ENCODE results near the gene CCDC142.
"Not testable (repeated sequence)": the region's sequence is repeated elsewhere in the genome, so short reads cannot be mapped to it uniquely, and the experiment has no call there.

The CCDC142 gene

GRCh38 chr2:74486141-74486540 lies 3.3 kb upstream of the CCDC142 start:
- no peaks in the 10 kb centered on the region for H3K27me3 ChIP-seq (replicated peaks; ENCODE audit: insufficient read depth, low read length)
- H3K36me3 ChIP-seq (replicated peaks; ENCODE audit: insufficient read depth, low read length), result no peaks in the 10 kb centered on the region
- peaks cover 4% of the 10 kb centered on the region; the same call in 1 of the 2 replicates for H3F3A ChIP-seq (ENCODE audit: insufficient read depth, low read length)
- DNase-seq, result no peak
- H3K79me2 ChIP-seq (ENCODE audit: low read length), result peaks cover 26% of the 10 kb centered on the region
- H3K4me1 ChIP-seq (ENCODE audit: low read length), result peaks cover 4% of the 10 kb centered on the region; the same call in 1 of the 2 replicates
- H3K4me2 ChIP-seq (ENCODE audit: low read depth, low read length), result no peak overlapping the region
- no peak overlapping the region for H3K27ac ChIP-seq (ENCODE audit: low read length)
- no peaks in the 10 kb centered on the region for H3K9me2 ChIP-seq (replicated peaks; ENCODE audit: insufficient read depth, low read length)
- H3K9ac ChIP-seq (ENCODE audit: low read length), result no peak overlapping the region
- no peak overlapping the region for H3K4me3 ChIP-seq (ENCODE audit: low read length)
- TF ChIP-seq CTCF (IDR thresholded peaks at IDR 0.05; ENCODE audit: low read length), result no peak
- no peak for TF ChIP-seq EZH2 (optimal IDR thresholded peaks at IDR 0.05; ENCODE audit: low read depth, low read length)
- no peak for TF ChIP-seq EZH2phosphoT487 (IDR thresholded peaks at IDR 0.05; ENCODE audit: low read length)
- no peaks in the 10 kb centered on the region for H3K9me3 ChIP-seq (replicated peaks; ENCODE audit: insufficient read depth, low read length)
- no peaks in the 10 kb centered on the region for H4K20me1 ChIP-seq (ENCODE audit: insufficient read depth, low read length)
- no peak overlapping the region for H2AFZ ChIP-seq (ENCODE audit: low read length)

- not testable (repeated sequence) for H3K36me3 ChIP-seq (replicated peaks; ENCODE audit: insufficient read depth, low read length); H3K9me2 ChIP-seq (replicated peaks; ENCODE audit: insufficient read depth, low read length); H4K20me1 ChIP-seq (ENCODE audit: insufficient read depth, low read length); H3K27ac ChIP-seq (ENCODE audit: low read length); H3K27me3 ChIP-seq (replicated peaks; ENCODE audit: insufficient read depth, low read length); H3F3A ChIP-seq (ENCODE audit: insufficient read depth, low read length); H3K9me3 ChIP-seq (replicated peaks; ENCODE audit: insufficient read depth, low read length); DNase-seq; H3K4me1 ChIP-seq (ENCODE audit: low read length)
- peak overlapping the region; percentile 98 for H3K4me2 ChIP-seq (ENCODE audit: low read depth, low read length)
- H3K4me3 ChIP-seq (ENCODE audit: low read length), result peak overlapping the region; percentile 99
- peak overlapping the region; percentile 92 for H3K9ac ChIP-seq (ENCODE audit: low read length)
- peaks cover 33% of the 10 kb centered on the region for H3K79me2 ChIP-seq (ENCODE audit: low read length)
- H2AFZ ChIP-seq (ENCODE audit: low read length), result peak overlapping the region; percentile 99
Measured at GRCh38 chr2:74483675-74484164, 922 bp upstream of the CCDC142 start.

- Histone ChIP-seq H3K27me3 (replicated peaks; ENCODE audit: insufficient read depth, low read length) (no peaks in the 10 kb centered on the region), H3K9me3 (replicated peaks; ENCODE audit: insufficient read depth, low read length) (no peaks in the 10 kb centered on the region), H3K4me2 (ENCODE audit: low read depth, low read length) (peak overlapping the region; percentile 98), H3K4me3 (ENCODE audit: low read length) (peak overlapping the region; percentile 99), H3K9ac (ENCODE audit: low read length) (peak overlapping the region; percentile 92), H4K20me1 (ENCODE audit: insufficient read depth, low read length) (no peaks in the 10 kb centered on the region), H3K79me2 (ENCODE audit: low read length) (peaks cover 33% of the 10 kb centered on the region), H2AFZ (ENCODE audit: low read length) (peak overlapping the region; percentile 99), H3K36me3 (replicated peaks; ENCODE audit: insufficient read depth, low read length) (no peaks in the 10 kb centered on the region), H3K4me1 (ENCODE audit: low read length) (peaks cover 8% of the 10 kb centered on the region), H3F3A (ENCODE audit: insufficient read depth, low read length) (peaks cover 4% of the 10 kb centered on the region; the same call in 1 of the 2 replicates), H3K27ac (ENCODE audit: low read length) (peak overlapping the region; percentile 77; the same call in 1 of the 2 replicates), H3K9me2 (replicated peaks; ENCODE audit: insufficient read depth, low read length) (no peaks in the 10 kb centered on the region)
- TF ChIP-seq EZH2 (optimal IDR thresholded peaks at IDR 0.05; ENCODE audit: low read depth, low read length), result no peak
- TF ChIP-seq CTCF (IDR thresholded peaks at IDR 0.05; ENCODE audit: low read length), result no peak
- TF ChIP-seq EZH2phosphoT487 (IDR thresholded peaks at IDR 0.05; ENCODE audit: low read length), result no peak
- DNase-seq, result peak; percentile 57
Measured at GRCh38 chr2:74481961-74482800, 617 bp downstream of the CCDC142 start.

- DNase-seq, result no peak
- Histone ChIP-seq H3K27me3 (replicated peaks; ENCODE audit: insufficient read depth, low read length) (no peaks in the 10 kb centered on the region), H3K79me2 (ENCODE audit: low read length) (peaks cover 33% of the 10 kb centered on the region), H3K9ac (ENCODE audit: low read length) (peak overlapping the region; percentile 92), H3K36me3 (replicated peaks; ENCODE audit: insufficient read depth, low read length) (no peaks in the 10 kb centered on the region), H3K9me2 (replicated peaks; ENCODE audit: insufficient read depth, low read length) (no peaks in the 10 kb centered on the region), H3K4me2 (ENCODE audit: low read depth, low read length) (peak overlapping the region; percentile 98), H3K9me3 (replicated peaks; ENCODE audit: insufficient read depth, low read length) (no peaks in the 10 kb centered on the region), H2AFZ (ENCODE audit: low read length) (no peak overlapping the region), H4K20me1 (ENCODE audit: insufficient read depth, low read length) (no peaks in the 10 kb centered on the region), H3K27ac (ENCODE audit: low read length) (no peak overlapping the region), H3F3A (ENCODE audit: insufficient read depth, low read length) (peaks cover 4% of the 10 kb centered on the region; the same call in 1 of the 2 replicates), H3K4me1 (ENCODE audit: low read length) (peaks cover 8% of the 10 kb centered on the region), H3K4me3 (ENCODE audit: low read length) (peak overlapping the region; percentile 99)
- TF ChIP-seq EZH2phosphoT487 (IDR thresholded peaks at IDR 0.05; ENCODE audit: low read length) (no peak), CTCF (IDR thresholded peaks at IDR 0.05; ENCODE audit: low read length) (no peak), EZH2 (optimal IDR thresholded peaks at IDR 0.05; ENCODE audit: low read depth, low read length) (no peak)
Measured at GRCh38 chr2:74481431-74481830, 1.4 kb downstream of the CCDC142 start.

Data from MM.1S (cell line).